Measurements from ENCODE around the gene RORC. TPM values are rescaled to one million over a fixed set of nuclear protein-coding genes. Genes with fewer than 3 reads are reported as not detected.

Gene RORC
- total RNA-seq, 2 donors from 2014 or later: 32.3 to 51.4 TPM

DNA sequence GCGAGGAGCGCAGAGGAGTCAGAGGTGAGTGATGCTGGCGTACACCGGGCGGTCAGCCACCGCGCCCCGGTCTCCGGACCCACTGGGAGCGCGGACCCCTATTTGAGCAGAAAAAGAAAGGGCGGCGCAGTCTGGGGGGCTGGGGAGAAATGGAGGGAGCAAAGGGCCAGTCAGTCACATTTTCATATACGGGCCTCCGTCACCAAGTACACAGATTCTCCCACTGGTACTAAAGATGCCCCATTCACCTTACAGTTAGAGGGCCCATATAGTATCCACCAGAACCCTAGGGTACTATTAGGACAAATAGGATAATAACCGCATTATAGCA lies 7.4 kb upstream of the RORC start:
- DNase-seq (no peak), ATAC-seq (no peak)
- H3K9me3 ChIP-seq: no peaks in the 10 kb centered on the region
- H3K4me3 ChIP-seq: no peak overlapping the region
- H3K4me1 ChIP-seq: peaks cover 71% of the 10 kb centered on the region
- H3K27me3 ChIP-seq: no peaks in the 10 kb centered on the region
- H3K36me3 ChIP-seq (replicated peaks in 1 of 2; ENCODE audit: insufficient read depth in 1 of 2, low read depth in 2 of 2): no peaks in the 10 kb centered on the region
- intact Hi-C loops (cut with DNase I): no loop called here
- TF ChIP-seq CTCF (IDR thresholded peaks at IDR 0.05): no peak
- TF ChIP-seq POLR2A (IDR thresholded peaks at IDR 0.05): no peak
- H3K27ac ChIP-seq: peak overlapping the region; percentile 91 to 97 (median 95)
- 56 to 70% methylated on average over 16 of the region's 16 CpGs for WGBS, 2 donors

DNA sequence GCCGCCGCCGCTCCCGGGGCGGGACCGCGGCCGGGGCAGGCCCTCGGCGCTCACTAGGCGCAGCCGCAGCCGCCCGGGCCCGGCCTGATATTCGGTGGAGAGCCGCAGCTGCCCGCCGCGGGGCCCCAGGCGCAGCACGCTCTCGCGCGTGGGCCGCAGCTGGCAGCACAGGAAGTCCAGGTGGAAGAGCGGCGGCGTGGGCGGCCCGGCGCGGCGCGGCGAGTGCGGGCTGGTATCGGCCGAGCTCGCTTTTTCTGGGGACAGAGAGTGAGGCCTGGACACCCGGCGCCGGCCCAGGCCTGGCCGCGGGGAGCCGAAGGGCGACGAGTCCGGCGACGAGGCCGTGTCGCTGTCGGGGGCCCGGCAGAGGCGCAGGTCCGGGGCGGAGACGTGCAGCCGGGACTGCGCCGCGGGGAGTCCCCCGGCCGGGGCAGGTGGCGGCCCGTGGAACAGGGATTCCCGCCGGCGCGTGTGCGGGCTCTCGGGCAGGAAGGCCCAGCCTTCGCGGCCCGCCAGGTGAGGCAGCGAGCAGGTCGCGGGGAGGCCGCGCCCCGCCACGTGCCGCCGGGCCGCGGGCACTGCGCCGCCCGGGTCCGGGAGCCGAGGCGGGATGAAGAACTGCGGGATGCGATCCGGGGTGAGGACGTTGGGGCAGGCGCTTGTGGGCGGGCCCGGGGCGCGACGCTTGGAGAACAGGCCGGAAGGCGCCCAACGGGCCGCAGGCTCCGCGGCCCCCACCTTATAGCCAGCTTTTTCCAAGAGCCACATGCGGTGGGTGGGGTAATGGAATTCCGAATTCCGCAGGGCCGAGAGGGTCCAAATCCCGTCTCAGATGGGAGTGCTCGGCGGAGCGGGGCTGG lies 6.8 kb upstream of the RORC start:
- no peak for TF ChIP-seq POLR2A (IDR thresholded peaks at IDR 0.05)
- TF ChIP-seq CTCF (IDR thresholded peaks at IDR 0.05): no peak
- intact Hi-C loops (cut with DNase I): no loop called here
- no peaks in the 10 kb centered on the region for H3K36me3 ChIP-seq (replicated peaks in 1 of 2; ENCODE audit: insufficient read depth in 1 of 2, low read depth in 2 of 2)
- H3K27me3 ChIP-seq: no peaks in the 10 kb centered on the region
- H3K9me3 ChIP-seq: no peaks in the 10 kb centered on the region
- no peak overlapping the region for H3K4me3 ChIP-seq
- peak overlapping the region in 3 of 4 donors; percentile 91 to 97 (median 94) for H3K27ac ChIP-seq
- peaks cover 77% of the 10 kb centered on the region for H3K4me1 ChIP-seq
- 40 to 74% methylated on average over 41 to 93 of the region's 117 CpGs for WGBS, 2 donors
- DNase-seq: no peak
- no peak for ATAC-seq

GRCh38 chr1:151837884-151838221 lies 6.3 kb upstream of the RORC start:
- Histone ChIP-seq H3K27ac (peak overlapping the region; percentile 87 to 98 (median 91)), H3K27me3 (no peaks in the 10 kb centered on the region), H3K36me3 (replicated peaks in 1 of 2; ENCODE audit: insufficient read depth in 1 of 2, low read depth in 2 of 2) (no peaks in the 10 kb centered on the region), H3K4me3 (no peak overlapping the region), H3K4me1 (peaks cover 83% of the 10 kb centered on the region), H3K9me3 (no peaks in the 10 kb centered on the region)
- WGBS, 2 donors: 42 to 47% methylated on average over 7 to 26 of the region's 26 CpGs
- ATAC-seq (no peak), DNase-seq (no peak)
- no peak for TF ChIP-seq POLR2A (IDR thresholded peaks at IDR 0.05)
- TF ChIP-seq CTCF (IDR thresholded peaks at IDR 0.05): no peak
- intact Hi-C loops (cut with DNase I): no loop called here

- H3K4me3 ChIP-seq: no peak overlapping the region
- ATAC-seq: no peak
These were observed 5.6 kb upstream of the RORC start for GRCh38 chr1:151837197-151837596.

More at GRCh38 chr1:151837197-151837596, 5.6 kb upstream of the RORC start:
- WGBS, 2 donors: 25 to 42% methylated on average over 3 of the region's 3 CpGs
- intact Hi-C loops (cut with DNase I): no loop called here
- Histone ChIP-seq H3K4me1 (peaks cover 88% of the 10 kb centered on the region), H3K27me3 (no peaks in the 10 kb centered on the region), H3K27ac (peak overlapping the region; percentile 87 to 98 (median 91)), H3K9me3 (no peaks in the 10 kb centered on the region), H3K36me3 (replicated peaks in 1 of 2; ENCODE audit: insufficient read depth in 1 of 2, low read depth in 2 of 2) (no peaks in the 10 kb centered on the region)
- TF ChIP-seq CTCF (IDR thresholded peaks at IDR 0.05): no peak
- no peak for TF ChIP-seq POLR2A (IDR thresholded peaks at IDR 0.05)
- DNase-seq: no peak
